GM13976 (cell line): ENCODE measurements around the gene TUBGCP5.

Source experiments
- DNase-seq: peaks from one replicate; pipeline ENCODE4 v3.0.0; 2012; ENCODE audit warnings: low spot score
- CTCF ChIP-seq: IDR thresholded peaks from 2 replicates; pipeline ENCODE4 v1.5.1; 2012; ENCODE audit warnings: borderline replicate concordance, mild to moderate bottlenecking; ENCODE audit not compliant: insufficient read depth; ENCODE audit errors: extremely low read depth, missing control alignments, control extremely low read depth
- in situ Hi-C: fragments of 300-500 bp; cut with MboI; formaldehyde crosslinking; loops from one replicate; pipeline ENCODE4 v1.12.0; 2022; ENCODE audit warnings: low sequenced_read_pairs, mixed read lengths, inconsistent platforms; ENCODE audit not compliant: unreplicated experiment

Gene TUBGCP5

GRCh38 chr15:22960126-22960525 lies 79.2 kb downstream of the TUBGCP5 start:
- TF ChIP-seq CTCF = no peak
- in situ Hi-C loops = no loop called here

DNA sequence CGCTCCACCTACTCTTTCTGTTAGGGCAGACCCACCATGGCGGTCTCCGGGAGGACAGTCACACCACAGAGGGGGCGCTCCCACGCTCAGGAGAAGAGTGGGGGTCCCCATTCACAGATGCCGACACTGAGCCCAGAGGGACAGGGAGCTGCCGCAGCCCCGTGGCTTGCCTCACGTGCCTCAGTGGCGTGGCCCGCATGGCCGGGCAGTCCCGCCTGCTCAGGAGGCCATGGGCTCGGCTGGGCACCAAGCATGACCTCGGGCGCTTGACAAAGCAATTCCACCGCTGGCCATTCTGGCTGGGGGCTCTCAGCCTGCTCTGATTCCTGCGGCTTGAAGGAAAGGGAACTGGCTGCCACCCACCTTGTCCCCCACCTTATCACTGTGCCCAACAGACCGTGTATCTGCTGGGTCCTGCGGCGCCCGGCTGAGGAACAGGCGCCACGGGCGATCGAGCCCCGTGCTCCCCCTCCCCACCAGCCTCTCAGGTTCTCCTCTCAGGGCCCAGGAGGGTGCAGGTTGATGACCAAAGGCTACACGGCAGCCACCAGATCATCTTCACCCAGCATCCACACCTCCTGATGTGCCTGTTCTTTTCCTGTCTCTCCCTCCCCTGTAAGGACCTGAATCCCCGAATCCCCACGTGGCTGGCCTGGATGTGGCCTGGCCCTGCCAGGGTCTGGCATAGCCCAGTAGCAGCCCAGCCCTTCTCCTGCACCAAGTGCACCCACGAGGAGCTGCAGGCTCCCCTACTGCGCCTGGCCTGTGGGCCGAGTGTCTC lies 79.9 kb downstream of the TUBGCP5 start:
- DNase-seq = no peak
- in situ Hi-C loops = no loop called here
- no peak for TF ChIP-seq CTCF

More at GRCh38 chr15:22960126-22960525, 79.2 kb downstream of the TUBGCP5 start:
- DNase-seq = no peak

DNA sequence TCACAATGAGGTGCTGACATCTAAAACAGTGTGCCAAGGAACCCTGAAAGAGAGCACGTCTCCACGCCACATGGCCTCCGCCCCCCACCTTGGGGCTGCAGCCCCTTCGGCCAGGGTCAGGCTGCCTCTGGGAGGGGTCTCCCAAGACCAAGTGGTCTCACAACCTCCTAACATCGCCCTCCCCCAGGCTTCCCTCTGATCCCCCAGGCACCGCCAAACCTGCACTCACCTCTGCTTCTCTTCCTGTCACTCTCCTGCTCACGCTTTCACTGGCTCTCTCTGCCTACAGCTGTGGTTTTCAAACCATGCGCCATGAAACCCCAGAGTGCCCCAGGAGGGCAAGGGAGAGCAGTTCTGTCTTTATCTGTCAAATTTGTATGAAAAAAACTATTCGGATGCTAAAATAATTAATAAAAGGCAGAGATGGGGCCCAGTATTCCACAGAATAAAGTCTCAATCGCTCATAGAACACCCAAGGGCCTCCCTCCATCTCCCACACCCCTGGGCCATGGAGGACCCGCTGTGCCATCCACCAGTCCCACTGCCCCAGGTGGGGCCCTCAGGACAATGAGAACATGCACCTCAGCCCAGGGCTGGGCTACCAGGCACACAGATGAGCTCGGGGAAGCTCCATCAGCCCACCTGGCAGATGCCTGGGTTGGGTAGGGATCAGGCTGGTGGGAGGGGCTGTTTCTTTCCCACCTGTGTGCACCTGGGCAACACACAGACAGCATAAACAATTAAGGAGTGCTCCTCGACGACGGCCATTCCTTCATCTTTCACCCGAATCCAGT lies 80.7 kb downstream of the TUBGCP5 start:
- TF ChIP-seq CTCF = no peak
- in situ Hi-C loops = no loop called here
- no peak for DNase-seq

GRCh38 chr15:22956978-22957260 lies 82.5 kb downstream of the TUBGCP5 start:
- TF ChIP-seq CTCF = no peak
- DNase-seq = no peak
- in situ Hi-C loops = no loop called here

DNA sequence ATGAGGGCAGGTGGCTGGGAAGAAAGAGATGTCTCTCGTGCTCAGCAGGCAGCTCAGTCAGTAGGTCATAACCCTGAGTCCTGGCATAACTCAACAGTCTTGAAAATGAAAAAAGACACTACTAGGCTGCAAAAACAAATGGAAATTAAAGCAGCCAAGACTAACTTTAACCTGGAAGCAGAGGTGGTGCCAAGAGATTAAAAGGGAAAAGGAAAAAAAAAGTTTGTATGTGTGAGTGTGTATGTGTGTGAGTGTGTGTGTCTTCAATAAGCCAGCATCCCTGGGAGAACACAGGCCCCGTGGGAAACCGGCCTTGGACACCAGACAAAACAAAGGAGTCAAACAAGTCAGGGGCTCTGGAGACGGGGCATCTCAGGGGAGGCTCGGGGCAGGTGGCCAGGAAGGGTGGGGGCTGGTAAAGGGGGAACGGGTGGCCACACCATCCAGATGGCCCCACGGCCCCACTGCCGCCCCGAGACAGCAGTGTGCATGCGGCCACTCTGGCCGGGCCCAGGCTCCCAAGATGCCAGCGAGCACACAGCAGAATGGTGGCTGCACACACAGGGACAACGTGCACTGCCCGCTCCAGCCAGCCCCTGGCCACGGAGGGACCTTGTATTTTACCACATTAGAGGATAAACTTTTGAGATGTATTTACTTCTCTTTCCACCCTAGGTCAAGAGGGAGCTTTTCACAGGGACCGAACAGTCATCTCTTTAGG lies 83.0 kb downstream of the TUBGCP5 start:
- no peak for TF ChIP-seq CTCF
- no peak for DNase-seq
- in situ Hi-C loops = no loop called here

DNA sequence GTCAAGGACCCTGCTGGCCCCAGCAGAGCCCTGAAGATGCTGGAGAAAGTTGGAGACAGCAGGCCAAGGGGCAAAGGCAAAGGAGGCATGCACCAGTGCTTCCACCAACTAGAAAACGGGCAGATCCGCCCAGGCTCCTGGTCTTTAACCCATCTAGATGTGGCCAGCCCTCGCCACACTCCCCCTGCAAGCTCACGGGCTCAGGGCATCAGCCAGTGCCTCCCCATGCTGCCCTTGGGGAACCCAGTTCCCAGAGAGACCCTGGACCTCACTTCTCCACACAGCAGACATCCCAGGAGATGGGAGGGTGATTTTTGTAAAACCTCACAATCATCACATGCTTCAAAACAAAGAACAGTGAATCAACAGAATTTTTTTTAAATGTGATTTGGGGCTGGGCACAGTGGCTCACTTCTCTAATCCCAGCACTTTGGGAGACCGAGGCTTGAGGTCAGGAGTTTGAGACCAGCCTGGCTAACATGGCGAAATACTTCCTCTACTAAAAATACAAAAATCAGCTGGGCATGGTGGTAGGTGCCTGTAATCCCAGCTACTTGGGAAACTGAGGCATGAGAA lies 83.7 kb downstream of the TUBGCP5 start:
- no peak for TF ChIP-seq CTCF
- no peak for DNase-seq
- in situ Hi-C loops = no loop called here
